ENCODE data around the gene RMDN2. TPM values are rescaled to one million over a fixed set of nuclear protein-coding genes. Genes with fewer than 3 reads are reported as not detected.
A peak's percentile ranks its signal among the peaks of the same experiment; 100 is the strongest.

The RMDN2 gene
- total and polyA plus RNA-seq, 9 of the 15 experiments (the other 6 are each of a cell fraction or from before 2014, with no cell fraction given), result 1.5 to 4.3 (median 2.3) TPM

DNA sequence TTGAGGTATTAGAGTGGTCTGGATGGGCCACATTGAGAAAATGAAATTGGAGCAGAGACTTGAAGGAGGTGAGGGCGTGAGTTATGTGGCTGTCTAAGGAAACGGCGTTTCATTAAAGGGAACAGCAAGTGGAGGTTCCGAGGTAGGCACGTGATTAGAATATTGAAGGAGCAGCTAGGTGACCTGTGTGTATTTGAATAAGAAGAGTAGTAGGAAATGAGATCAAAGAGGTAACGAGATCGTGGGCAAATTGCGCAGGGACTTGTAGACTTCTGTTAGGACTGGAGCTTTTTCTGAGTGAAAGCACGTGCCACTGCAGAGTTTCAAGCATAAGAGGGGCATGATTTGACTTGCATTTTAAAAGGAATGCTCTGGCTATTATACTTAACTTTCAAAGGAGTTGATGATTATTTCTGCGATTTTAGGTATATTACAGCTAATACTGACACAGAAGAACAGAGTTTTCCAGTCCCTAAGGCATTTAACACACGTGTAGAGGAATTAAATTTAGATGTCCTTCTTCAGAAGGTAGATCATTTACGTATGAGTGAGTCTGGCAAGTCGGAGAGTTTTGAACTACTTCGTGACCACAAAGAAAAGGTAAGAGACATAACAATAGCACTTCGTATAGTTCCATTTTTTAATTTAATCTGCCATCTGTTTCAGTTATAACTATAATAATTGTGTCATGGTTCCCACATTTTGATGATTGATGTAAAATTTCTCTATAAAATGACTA, 48.7 kb downstream of the RMDN2 start:
- WGBS (ENCODE audit: insufficient coverage, low coverage, missing lambda C conversion rate), result 3% methylated on average over 15 of the region's 15 CpGs
- intact Hi-C loops (cut with micrococcal nuclease) (loop anchor here (5.0 kb wide), 1 partner anchor 76 kb away; no protein-coding TSS in a partner anchor), in situ Hi-C loops (cut with MboI) (loop anchor here (10.0 kb wide), 1 partner anchor 281 kb away; no protein-coding TSS in a partner anchor)
- no peaks in the 10 kb centered on the region for H3K9me1 ChIP-seq (ENCODE audit: control insufficient read depth, insufficient read depth, low read length)
- BruUV-seq (replicated peaks), result no TSS peak
- ATAC-seq (no peak), DNase-seq (ENCODE audit: extremely low read depth in 1 of 4, low spot score in 3 of 4) (no peak), FAIRE-seq (no peak)
- no peak overlapping the region for H3K4me3 ChIP-seq
- no peak overlapping the region for H3K9ac ChIP-seq (ENCODE audit: insufficient read depth in 1 of 2, low read depth in 2 of 2, low read length in 2 of 2)
- H3K27ac ChIP-seq (ENCODE audit: extremely low read depth, low read depth, low read length), result no peak overlapping the region
- POLR2A ChIA-PET, result interaction anchor here (1.0 kb wide), 1 partner anchor 27 kb away, joined by 3 read pairs; no protein-coding TSS in a partner anchor
- no peaks in the 10 kb centered on the region for H3K79me2 ChIP-seq (ENCODE audit: control insufficient read depth, insufficient read depth, low read length)
- H3K36me3 ChIP-seq (ENCODE audit: control insufficient read depth, insufficient read depth, low read length), result no peaks in the 10 kb centered on the region
- CTCF ChIA-PET (ENCODE audit: low intra/inter-chr PET ratio), result no interaction called here
- H3K27me3 ChIP-seq (ENCODE audit: control insufficient read depth in 2 of 2, insufficient read depth in 2 of 2, low read length in 2 of 2), result no peaks in the 10 kb centered on the region; a peak in 2 of 5 replicates
- H2AFZ ChIP-seq (ENCODE audit: low read depth, low read length), result peak overlapping the region; percentile 44; the same call in 1 of the 2 replicates
- no peaks in the 10 kb centered on the region for H4K20me1 ChIP-seq (replicated peaks; ENCODE audit: control insufficient read depth, insufficient read depth, low read length)
- H3K4me2 ChIP-seq (ENCODE audit: insufficient read depth, low read length), result no peak overlapping the region
- H3K9me3 ChIP-seq (replicated peaks; ENCODE audit: control insufficient read depth, insufficient read depth, low read depth, low read length), result no peaks in the 10 kb centered on the region
- H3K4me1 ChIP-seq (replicated peaks in 1 of 2; ENCODE audit: control insufficient read depth in 2 of 2, insufficient read depth in 2 of 2, low read length in 2 of 2), result no peaks in the 10 kb centered on the region
- TF ChIP-seq BHLHE40 (IDR thresholded peaks at IDR 0.05; ENCODE audit: low read length) (0 out of 2 replicates have a peak, but pooled peaks have one; percentile 7), MAZ (CRISPR knock-in tag; conservative IDR thresholded peaks at IDR 0.05 in 1 of 2, IDR thresholded peaks at IDR 0.05 in 1 of 2) (no peak)
- TF ChIP-seq, protein P1, sequence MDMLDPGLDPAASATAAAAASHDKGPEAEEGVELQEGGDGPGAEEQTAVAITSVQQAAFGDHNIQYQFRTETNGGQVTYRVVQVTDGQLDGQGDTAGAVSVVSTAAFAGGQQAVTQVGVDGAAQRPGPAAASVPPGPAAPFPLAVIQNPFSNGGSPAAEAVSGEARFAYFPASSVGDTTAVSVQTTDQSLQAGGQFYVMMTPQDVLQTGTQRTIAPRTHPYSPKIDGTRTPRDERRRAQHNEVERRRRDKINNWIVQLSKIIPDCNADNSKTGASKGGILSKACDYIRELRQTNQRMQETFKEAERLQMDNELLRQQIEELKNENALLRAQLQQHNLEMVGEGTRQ (CRISPR knock-in tag; IDR thresholded peaks at IDR 0.05), result 0 out of 2 replicates have a peak, but pooled peaks have one; percentile 4

Measured in K562 (cell line).